GM18909 (cell line): ENCODE results near the gene AMOTL2.

Experiments used
- ATAC-seq: cut with Tn5 transposase; IDR thresholded peaks from one replicate; pipeline ENCODE4 v1.9.1; 2021; ENCODE audit warnings: mild to moderate bottlenecking; ENCODE audit not compliant: unreplicated experiment, poor library complexity

Gene AMOTL2

DNA sequence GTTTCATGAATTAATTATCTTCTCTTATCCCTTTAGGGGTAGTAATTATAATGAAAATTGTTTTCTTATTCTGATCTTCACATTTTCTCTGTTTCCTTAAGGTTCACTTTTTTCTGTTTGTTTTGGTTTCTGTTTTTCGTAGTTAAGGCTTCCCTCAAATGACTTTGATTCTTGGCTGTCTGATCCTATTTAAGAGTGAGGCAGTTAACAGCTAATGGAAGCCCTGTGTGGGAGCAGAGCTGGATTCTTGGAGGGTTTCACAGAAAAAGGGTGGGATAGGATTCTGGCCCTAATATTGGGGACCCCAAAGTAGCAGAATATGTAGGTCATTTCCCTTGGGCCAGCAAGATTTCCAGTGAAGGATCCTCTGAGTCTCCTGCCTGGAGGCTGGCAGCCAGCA is 6.8 kb upstream of the AMOTL2 start:
- ATAC-seq: no peak

DNA sequence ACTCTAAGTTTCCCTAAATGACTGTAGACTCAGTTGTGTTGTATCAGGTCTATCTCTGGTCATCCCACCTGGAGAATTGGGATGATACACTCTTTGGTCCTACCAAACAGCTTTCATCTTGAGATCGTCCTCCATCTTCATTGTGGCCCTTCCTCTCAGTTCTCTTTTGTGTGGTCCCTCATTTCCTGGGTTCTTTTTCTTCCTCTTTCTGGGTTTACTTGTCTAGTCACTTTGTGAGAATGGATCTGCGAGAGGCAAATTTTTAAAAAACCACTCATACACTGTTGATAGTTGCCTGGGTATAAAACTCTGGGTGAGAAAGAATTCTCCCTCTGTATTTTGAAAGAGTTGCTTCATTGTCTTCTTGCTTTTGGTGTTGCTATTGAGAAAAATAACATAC is 6.0 kb upstream of the AMOTL2 start:
- ATAC-seq: no peak

DNA sequence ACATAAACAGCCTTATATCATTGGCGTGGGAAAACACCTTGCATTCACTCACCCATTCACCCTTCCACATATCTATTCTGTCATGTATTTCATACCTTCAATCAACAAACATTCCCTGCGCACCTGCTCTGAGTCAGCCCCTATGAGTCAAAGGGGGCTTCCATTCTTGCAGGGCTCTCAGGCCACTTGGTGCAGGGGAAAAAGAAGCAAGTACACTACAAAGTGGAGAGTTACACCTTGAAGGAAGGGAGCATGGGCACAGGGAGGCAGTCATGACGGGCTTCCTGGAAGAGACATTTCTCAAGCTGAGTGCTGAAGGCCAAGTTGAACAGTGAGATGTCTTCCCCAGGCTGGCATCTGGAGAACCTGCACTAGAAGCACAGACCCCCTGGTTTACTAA is 4.6 kb upstream of the AMOTL2 start:
- ATAC-seq: no peak

GRCh38 chr3:134378384-134378783 is 4.1 kb upstream of the AMOTL2 start:
- no peak for ATAC-seq

DNA sequence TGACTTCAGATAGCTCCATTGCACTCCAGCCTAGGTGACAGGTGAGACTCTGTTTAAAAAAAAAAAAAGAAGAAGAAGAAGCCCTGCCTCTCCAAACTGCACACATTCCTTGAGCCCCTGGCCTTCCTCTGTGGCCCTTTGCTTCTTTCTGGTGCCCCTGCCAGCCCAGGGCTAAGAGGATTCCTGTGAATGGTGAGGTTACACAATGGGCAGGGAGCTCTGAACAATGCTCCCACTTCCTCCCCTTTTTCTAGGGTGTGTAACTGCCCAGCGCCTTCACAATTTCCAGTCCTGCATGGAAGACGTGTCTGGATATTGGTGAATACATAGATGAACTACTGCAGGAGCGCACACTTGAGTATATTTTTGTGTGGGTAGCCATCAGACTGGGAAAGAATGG is 3.6 kb upstream of the AMOTL2 start:
- no peak for ATAC-seq

- ATAC-seq: no peak
Observed at GRCh38 chr3:134376786-134377426, 2.7 kb upstream of the AMOTL2 start.

GRCh38 chr3:134376385-134376765 is 2.1 kb upstream of the AMOTL2 start:
- ATAC-seq: no peak

GRCh38 chr3:134375582-134376384 is 1.5 kb upstream of the AMOTL2 start:
- ATAC-seq: no peak

DNA sequence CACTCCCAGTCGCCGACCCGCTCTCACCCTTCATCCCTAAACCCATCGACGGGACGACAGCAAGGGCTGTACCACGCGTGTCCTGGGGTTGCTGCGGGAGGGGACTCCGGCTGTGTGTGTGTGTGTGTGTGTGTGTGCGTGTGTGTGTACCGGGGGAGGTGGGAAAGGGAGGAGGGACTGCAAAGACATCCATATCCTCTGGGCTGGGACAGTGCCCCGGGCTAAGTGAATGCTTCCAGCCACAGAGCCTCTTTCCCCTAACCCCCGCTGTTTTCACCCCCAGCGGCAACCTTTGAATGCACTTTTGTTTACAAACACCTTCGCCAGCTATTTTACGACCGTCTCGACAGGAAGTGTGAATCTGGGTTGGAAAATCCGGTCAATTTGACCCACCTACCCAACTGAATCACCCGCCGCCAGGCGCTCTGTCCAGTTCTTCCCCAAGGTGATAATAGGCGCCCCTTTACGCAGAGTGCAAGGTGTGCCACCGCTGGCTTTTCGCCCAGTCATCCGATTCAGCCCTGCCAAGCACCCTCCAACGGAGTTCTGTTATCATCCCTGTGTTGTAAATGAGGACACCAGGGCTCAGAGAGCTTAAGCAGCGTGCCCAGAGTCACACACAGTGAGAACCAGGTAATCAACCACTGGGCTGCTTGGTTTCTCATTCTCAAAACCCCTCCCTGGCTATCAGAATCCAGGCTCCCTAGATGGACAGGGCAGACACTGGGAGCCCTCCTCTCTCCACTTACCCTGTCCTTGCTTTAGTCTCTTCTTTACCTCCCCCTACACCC is 739 bp upstream of the AMOTL2 start:
- ATAC-seq: no peak

GRCh38 chr3:134373271-134374104 is 759 bp downstream of the AMOTL2 start:
- no peak for ATAC-seq

DNA sequence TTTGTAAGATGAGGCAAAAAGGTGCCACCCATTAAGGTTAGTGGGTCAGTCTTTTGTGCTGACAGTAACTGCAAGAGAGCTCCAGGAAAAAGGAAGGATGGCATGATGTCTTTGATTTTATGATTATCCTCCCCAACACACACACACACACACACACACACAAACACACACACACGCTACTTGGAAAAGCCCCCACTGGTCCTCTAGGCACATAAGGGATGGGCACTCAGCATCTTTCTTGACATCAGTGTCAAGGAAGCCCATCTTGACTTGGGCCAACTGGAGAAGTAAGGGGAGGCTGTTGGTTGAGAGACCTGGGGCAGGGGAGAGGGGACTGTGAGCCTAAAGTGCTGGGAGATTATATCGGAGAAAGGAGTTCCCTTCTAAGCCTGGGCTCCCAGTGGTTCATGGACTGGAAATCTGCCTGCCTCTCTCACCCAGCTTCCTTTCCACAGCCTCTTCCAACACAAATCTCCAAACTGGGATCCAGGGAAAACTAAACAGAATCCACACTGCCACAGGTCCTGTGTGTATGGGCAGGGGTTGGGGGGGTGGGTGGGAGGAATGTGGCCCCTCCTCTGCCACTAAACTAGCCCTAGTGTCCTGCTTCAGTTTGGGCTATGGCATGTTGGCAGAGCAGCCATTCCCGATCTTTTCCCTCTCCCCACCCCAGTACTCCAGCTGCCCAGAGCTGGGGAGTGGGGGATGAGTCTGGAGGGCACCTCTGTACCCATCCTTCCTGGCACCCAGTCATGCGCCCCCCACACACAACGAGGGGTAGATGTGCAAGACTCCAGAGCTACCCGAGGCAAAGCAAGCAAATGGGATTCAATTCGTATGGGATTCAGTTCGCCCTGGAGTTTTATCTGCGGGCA is 1.6 kb downstream of the AMOTL2 start:
- no peak for ATAC-seq

DNA sequence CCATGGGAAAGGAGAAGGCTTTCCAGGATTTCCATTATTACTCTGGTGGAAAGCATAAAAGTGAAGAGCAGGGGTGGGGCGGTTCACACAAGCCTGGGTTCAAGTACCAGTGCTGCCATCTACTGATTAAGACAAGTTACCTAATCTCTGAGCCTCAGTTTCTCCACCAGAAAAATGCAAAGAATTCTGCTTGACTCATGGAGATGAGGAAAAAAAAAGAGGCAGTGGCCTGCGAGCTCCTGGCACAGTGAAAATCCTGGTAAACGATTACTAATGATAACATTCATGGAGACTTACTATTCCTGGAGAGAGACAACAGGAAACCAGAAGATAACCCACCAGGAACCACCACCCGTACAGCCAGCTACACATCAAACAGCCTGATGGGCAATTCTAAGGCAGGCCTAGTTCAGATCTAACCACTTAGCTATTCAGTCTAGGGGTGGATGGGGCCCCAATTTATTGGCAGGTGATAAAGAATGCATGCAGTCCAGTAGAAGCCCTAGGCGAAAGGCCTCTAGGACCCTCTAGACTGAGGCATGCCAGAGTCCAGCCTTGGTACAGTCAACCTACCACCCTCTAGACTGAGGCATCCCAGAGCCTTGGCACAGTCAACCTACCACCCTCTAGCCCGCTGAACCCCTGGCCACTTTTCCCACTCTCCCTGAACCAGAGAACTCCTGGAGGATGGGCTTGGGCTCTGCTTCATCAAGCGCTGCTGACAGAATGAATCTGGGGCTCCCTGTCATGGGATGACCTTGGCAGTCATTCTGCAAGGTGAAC is 2.5 kb downstream of the AMOTL2 start:
- ATAC-seq: no peak

GRCh38 chr3:134370611-134371531 is 3.4 kb downstream of the AMOTL2 start:
- no peak for ATAC-seq

DNA sequence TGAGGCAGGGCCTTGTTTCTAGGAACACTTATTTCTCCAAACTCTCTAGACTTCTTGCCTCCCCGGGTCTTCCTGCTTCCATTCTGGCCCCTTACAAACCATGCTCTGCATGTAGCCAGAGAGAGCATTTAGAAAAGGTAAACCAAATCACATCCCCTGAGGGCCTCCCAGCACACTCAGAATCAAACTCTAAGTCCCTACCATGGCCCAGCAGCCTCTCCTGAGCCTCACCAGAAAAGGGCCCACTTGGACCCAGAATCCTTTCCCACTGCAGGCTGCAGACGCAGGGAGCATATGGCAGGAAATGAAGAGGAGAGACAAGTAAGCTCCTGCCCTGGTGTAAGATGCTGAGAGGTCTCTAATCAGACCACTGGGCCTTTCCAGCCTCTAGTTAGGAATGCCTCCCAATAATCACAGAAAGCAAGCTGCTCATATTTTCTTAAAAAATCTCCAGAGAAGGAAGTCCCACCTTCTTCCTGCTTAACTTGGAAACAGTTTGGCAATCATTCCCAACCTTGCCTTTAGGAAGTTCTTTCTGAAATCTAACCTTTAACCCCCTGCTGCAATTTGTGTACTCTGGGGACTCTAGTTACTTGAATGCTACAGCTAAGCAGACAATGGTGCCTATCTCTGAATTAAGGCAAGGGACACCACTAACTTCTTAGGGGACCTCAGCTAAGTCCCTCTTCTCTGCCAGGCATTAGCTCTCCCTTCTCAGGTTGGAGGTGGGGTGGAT is 4.2 kb downstream of the AMOTL2 start:
- ATAC-seq: no peak

- no peak for ATAC-seq
Observed at GRCh38 chr3:134369231-134369741, 5.0 kb downstream of the AMOTL2 start.

GRCh38 chr3:134368751-134369105 is 5.5 kb downstream of the AMOTL2 start:
- ATAC-seq: no peak
